NCI-H2107 (cell line): ENCODE measurements around the gene BMPR2.
"Not testable (repeated sequence)": the region's sequence is repeated elsewhere in the genome, so short reads cannot be mapped to it uniquely, and the experiment has no call there.

Experiments used
- DNase-seq: peaks from one replicate; lab custom pipeline; 2025; lab: John Stamatoyannopoulos, UW

The BMPR2 gene

GRCh38 chr2:202375609-202376408 is at the start of gene BMPR2:
TSS of gene BMPR2 (plus strand) at chr2:202376327. CDS start at chr2:202377475, 1,148 bp downstream.
- DNase-seq: peak; percentile 74

GRCh38 chr2:202327858-202328257 is 48.3 kb upstream of the BMPR2 start:
- no peak for DNase-seq

GRCh38 chr2:202335791-202336467 is 40.2 kb upstream of the BMPR2 start:
- DNase-seq: no peak

GRCh38 chr2:202337151-202337550 is 39.0 kb upstream of the BMPR2 start:
- no peak for DNase-seq

GRCh38 chr2:202337706-202338346 is 38.3 kb upstream of the BMPR2 start:
- DNase-seq: no peak

- DNase-seq: no peak
Observed at GRCh38 chr2:202339071-202339870, 36.9 kb upstream of the BMPR2 start.

- no peak for DNase-seq
Observed at GRCh38 chr2:202344178-202344577, 31.9 kb upstream of the BMPR2 start.

- DNase-seq: no peak
Observed at GRCh38 chr2:202346180-202346579, 29.9 kb upstream of the BMPR2 start.

- DNase-seq: no peak
Observed at GRCh38 chr2:202353430-202353829, 22.7 kb upstream of the BMPR2 start.

- no peak for DNase-seq
Observed at GRCh38 chr2:202355993-202356505, 20.1 kb upstream of the BMPR2 start.

GRCh38 chr2:202358924-202359323 is 17.2 kb upstream of the BMPR2 start:
- DNase-seq: not testable (repeated sequence)

- DNase-seq: no peak
Observed at GRCh38 chr2:202360646-202361045, 15.5 kb upstream of the BMPR2 start.

GRCh38 chr2:202361108-202361507 is 15.0 kb upstream of the BMPR2 start:
- no peak for DNase-seq

- DNase-seq: no peak
Observed at GRCh38 chr2:202373490-202373889, 2.6 kb upstream of the BMPR2 start.

GRCh38 chr2:202374383-202374782 is 1.7 kb upstream of the BMPR2 start:
- not testable (repeated sequence) for DNase-seq

GRCh38 chr2:202375033-202375608 is 1.0 kb upstream of the BMPR2 start:
- no peak for DNase-seq

GRCh38 chr2:202376460-202377206 is 506 bp downstream of the BMPR2 start:
- no peak for DNase-seq

- DNase-seq: no peak
Observed at GRCh38 chr2:202377207-202377761, 1.2 kb downstream of the BMPR2 start.

GRCh38 chr2:202378001-202378400 is 1.9 kb downstream of the BMPR2 start:
- DNase-seq: no peak

- no peak for DNase-seq
Observed at GRCh38 chr2:202378662-202379358, 2.7 kb downstream of the BMPR2 start.
